COLO829 (cell line): ENCODE measurements around the gene TRPM2.

ENCODE experiments used
- DNase-seq: peaks from one replicate; pipeline ENCODE4 v3.0.0; 2012; ENCODE audit warnings: low spot score

Gene TRPM2

DNA sequence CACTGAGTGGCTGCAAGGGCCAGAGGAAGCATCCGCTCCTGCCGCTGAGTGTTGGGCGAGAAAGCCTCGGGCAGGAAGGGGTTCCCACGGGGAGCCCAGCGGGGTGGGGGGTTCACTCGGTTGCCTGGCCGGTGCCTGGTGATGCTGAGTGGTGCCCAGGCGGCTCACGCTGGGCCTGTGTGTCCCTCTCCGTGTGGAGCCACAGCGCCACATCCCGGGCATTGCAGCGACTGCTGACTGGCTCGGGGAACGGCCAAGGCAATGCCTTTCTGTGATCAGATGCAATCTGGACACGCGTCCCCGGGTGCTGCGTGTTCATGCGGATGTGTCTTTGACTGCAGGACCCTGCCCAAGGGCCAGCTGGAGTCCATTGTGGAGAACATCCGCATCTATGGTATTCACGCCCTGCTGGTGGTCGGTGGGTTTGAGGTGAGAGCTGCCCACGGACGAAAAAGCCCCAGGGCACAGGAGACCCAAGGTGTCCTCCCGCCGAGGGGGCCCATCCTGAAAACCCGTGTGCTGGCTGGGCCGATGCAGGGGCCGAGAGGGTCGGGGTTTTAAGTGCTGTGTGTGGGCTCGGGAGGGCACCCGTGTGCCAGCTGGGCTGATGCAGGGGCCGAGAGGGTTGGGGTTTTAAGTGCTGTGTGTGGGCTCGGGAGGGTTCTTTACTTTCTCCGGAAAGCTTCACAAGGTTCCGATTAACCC is 30.6 kb upstream of the TRPM2 start:
- DNase-seq, result no peak

GRCh38 chr21:44323591-44323990 is 29.8 kb upstream of the TRPM2 start:
- no peak for DNase-seq

DNA sequence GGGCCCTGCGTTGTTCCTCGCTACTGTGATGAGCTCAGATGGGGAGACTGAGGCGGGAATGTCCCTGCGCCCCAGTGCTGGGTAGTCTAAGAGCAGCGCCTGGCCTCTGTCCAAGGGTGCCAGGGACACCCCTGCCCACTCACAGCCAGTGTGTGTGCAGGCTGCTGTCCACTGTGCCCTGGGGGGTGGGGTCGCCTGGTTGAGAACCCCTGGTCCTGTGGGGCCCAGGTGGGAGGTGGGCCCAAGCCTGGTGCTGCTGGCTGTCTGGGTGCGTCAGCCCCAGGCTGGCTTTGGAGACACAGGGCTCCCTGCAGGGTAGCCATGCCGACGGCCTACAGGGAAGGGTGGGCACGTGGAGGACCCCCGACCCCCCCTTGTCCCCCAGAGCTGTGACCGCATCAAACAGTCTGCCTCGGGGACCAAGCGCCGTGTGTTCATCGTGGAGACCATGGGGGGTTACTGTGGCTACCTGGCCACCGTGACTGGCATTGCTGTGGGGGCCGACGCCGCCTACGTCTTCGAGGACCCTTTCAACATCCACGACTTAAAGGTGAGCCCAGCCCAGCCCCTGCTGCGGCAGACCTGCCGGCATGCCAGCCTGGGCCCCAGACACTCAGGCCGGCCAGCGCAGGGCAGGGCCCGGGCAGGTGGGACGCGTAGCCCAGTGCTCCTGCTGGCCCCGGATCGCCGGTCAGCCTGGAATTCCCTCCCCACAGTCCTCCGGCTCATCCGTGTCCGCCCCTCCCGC is 29.1 kb upstream of the TRPM2 start:
- no peak for DNase-seq

- DNase-seq, result no peak
Measured at GRCh38 chr21:44324854-44325107, 28.6 kb upstream of the TRPM2 start.

DNA sequence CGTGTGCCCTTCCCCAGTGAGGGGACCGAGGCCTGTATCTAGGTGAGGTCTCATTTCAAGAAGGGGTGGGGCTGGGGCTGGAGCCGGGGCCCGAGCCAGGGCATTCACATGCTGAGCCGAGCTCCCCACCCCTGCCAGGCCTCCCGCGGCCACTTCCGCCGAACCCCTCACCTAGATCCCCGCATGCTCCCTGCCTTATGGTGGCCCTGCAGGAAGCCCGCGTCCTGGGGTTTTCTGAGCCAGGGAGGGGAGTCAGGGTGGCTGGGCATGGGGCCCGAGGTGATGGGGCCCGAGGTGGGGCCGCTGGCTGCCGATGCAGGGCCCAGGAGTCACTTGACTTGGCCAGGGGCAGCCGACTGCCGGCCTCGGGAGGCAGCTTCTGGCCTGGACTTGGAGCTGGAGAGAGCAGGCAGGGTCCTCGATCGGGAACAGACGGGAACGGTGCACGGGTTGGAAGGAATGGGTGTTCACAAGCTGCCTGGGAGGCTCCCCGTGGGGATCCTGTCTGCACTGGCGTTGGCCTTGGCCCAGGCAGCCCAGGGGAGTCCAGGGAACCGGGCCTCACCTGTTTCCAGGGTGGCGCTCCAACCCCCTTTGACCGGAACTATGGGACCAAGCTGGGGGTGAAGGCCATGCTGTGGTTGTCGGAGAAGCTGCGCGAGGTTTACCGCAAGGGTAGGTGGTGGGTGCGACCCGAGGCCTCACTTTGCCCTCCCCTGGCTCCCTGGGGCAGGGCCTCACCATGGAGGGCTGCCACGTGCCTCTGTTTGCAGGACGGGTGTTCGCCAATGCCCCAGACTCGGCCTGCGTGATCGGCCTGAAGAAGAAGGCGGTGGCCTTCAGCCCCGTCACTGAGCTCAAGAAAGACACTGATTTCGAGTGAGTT is 27.8 kb upstream of the TRPM2 start:
- no peak for DNase-seq

GRCh38 chr21:44326272-44326647 is 27.2 kb upstream of the TRPM2 start:
- no peak for DNase-seq

DNA sequence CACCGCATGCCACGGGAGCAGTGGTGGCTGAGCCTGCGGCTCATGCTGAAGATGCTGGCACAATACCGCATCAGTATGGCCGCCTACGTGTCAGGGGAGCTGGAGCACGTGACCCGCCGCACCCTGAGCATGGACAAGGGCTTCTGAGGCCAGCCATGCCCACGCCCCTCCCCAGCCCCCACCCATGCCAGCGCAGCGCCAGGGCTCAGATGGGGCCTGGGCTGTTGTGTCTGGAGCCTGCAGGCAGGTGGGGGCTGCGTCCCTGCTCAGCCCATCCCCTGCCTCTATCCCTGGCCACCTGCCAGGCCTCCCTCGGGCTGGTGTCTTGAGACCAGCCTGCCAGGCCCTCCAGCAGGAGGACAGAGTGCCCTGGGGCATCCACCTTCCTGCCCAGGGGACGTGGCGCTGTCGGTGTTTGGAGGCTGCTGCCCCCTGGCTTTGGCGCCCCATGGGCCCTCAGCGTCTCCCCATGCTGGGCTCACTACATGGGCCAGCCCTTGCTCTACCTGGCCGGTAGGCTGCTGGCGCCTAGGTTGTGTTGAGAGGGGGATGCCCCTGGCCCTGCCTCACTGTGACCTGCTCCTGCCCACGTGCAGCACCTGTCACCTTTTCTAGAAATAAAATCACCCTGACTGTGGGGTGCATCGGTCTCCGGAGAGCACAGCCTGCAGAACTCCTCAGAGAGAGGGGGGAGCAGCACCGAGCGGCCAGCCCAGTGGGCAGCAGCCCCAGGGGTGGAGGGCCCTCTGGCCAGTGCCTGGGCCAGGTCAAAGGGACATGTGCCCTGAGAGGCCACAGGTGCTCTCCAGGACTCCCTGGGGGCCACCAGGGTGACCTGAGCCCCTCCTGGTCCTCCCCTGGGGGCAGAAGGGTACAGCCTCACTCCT is 26.5 kb upstream of the TRPM2 start:
- no peak for DNase-seq

DNA sequence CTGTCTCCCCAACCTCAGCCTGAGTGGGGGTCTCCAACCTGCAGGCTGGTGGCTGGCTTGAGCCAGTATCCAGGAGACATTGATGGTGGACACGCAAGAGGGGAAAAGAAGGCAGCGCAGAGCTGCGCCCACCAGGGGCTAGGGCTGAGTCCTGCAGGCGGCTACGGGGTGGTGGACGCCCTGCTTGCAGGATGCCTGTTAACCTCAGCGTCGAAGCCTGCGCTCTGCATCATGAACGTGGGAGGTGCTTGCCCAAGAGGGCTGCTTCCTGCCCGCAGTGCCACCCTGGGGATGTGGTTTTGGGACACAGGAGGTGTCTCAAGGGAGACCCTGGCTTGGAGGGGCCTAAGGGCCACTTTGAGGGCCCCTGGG is 25.8 kb upstream of the TRPM2 start:
- DNase-seq, result no peak

DNA sequence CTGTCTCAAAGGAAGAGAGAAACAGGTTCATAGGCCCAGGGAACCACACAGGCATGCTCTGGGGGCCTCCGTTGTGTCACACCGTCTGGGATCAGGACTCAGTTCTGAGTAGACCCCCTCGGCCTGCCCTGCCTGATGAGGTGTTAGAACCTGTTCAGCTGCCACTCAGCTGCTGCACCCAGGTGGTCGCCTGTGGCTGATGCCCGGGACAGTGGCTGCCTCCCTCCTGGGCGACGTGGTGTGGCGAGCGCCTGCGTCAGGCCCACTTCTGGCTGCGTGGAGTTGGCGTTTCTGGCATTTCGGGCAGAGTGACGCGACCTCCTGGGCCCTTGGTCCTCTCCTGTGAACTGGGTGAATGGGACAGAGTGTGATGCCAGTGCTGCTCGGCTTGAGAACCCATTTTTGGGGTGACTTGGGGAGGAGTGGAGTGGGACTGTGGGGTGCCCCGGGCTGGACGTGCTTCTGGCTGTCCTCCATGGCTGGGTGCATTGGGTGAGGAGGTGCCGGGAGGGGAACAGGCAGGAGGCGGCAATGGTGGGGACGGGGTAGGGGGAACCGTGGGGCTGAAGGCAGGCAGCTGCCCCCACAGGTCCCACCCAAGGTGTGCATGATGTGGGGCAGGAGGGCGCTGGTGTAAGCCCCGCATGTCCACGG is 25.1 kb upstream of the TRPM2 start:
- no peak for DNase-seq

DNA sequence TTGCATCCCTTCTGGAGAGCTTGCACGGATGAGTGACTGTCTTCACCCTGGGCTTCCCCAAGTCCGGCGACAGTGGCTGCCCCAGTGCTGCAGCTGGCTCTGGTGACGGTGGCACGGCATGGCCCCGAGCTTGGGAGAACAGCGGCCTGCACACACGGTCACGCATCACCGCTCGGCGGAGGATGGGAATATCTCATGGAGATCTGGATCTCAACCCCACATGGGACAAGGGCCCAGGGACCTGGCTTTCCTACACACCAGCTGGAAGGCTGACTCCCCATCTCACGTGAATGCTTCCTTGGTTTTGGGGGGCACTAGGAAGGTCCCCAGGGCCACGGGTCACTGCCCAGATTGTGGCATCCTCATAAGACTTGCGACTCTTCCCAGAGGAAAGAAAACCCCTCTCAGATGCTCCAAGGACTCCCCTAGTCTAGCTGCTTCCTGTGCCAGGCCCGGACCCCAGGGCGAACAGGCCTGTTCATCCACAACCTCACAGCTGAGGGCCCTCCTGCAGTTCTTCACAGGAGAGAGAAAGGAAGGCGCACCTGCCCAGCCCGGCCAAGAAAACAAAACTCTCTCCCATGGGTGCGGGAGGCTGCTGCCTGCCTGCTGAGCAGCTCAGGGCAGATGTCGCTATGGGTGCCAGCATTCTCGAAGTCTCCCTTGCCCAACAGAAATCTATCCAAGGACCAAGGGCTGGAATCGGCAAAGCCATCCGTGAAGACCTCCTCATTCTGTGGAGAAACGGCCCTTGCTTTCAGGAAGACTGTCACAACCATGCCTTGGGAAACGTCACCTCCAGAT is 24.1 kb upstream of the TRPM2 start:
- DNase-seq, result no peak

- no peak for DNase-seq
Measured at GRCh38 chr21:44329971-44330681, 23.3 kb upstream of the TRPM2 start.

- DNase-seq, result no peak
Measured at GRCh38 chr21:44330698-44331097, 22.7 kb upstream of the TRPM2 start.

DNA sequence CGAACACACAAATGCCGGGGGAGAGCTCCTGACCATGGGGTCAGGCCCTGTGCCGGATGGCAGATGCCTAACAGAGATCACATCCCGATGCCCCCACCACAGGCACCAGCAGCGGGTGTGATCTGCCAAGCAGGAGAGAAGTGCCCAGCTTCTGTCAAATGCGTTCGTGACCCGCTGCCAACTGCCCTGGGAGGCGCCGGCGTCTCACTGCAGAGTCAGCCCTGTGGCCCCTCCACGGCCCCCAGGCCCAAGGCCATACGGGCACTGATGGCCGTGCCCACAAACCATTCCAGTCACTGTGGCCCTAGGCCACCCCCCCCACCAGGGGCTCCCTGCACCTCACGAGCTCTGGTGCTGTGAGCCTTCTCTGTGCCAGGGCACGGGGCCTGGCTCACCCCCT is 22.2 kb upstream of the TRPM2 start:
- DNase-seq, result no peak

DNA sequence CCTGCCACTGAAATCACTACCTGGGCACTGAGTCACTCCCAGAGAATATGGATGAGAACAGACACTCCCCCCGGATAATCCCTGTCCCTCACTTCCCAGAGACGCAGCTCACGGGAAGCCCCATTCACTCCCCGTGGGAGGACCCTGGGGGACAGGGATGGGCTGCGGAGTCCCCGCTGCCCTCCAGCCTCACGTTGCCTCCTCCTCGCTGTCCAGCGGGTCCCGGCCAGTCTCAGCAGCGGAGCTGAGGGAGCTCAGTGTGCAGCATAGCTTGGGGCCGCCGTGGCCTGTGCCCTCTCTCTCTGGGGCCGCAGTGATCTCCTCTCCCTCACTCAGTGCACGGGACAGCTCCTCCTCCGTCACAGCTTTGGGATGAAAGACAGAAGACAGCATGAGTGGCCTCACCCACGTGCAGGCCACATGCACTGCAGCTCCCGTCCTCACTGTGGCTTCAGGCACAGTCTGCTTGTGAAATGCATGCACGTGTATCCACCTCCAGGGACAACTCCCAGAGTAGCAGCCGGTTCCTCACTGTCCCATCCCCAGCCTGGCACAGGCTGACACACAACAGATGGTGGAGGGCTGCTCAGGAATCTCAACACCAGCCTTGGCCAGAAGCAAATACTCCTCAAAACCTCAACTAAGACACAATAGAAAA is 21.6 kb upstream of the TRPM2 start:
- DNase-seq, result no peak

- no peak for DNase-seq
Measured at GRCh38 chr21:44332383-44332782, 21.0 kb upstream of the TRPM2 start.

GRCh38 chr21:44332965-44333364 is 20.5 kb upstream of the TRPM2 start:
- DNase-seq, result no peak

DNA sequence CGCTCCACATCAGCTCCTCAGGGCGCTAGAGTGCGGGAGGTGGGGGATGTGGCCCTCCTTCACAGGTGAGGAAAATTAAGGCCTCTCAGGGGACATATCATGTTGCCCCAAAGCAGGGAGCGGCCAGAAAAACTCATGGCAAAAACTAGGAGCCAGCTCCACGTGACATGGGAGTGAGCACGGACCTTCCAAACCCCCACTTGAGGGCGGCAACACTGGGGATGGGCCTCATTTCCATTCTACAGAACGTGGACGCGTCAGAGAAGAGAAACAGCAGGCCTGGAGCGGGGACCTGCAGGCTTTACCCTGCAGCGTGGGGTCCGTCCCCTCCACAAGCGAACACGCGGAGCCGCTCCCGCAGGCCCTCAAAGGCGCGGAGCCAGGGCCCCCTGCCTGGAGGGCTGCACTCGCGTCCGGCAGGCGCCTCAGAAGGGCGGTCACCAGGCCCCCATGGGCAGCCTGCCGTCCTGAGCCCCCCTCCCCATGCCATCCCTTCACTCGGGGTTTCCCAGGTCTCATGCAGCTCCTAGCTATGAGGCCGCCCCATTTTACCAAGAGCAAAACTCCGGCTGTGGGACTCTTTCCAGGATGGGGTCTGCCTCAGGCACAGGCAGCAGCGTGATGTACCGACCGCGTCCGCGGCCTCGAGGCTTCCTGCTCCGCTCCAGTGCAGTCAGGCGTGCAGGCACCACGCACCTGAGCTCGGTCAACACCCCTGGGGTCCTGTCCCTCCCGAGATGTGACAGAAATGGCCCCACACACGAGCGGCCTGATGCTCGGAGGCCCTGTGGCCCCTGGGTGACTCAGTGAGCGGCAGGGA is 19.7 kb upstream of the TRPM2 start:
- no peak for DNase-seq

GRCh38 chr21:44334329-44335030 is 18.9 kb upstream of the TRPM2 start:
- DNase-seq, result no peak
